GM23338 (cell line): ENCODE data around the gene OPN4. TPM values are rescaled to one million over a fixed set of nuclear protein-coding genes. Genes with fewer than 3 reads are reported as not detected.

Experiments used
- ATAC-seq: fragments of 200-7000 bp; cut with Tn5 transposase; 3 replicates; pipeline ENCODE4 v1.9.1; 2020
- DNase-seq: peaks from one replicate; pipeline ENCODE4 v3.0.0-alpha.2; 2015; ENCODE audit warnings: low spot score
- H2AFZ ChIP-seq: fragments of 200-600 bp; sonication (generic); 2 replicates; pipeline ENCODE4 v1.8.0; 2016; ENCODE audit warnings: antibody characterized with exemption, mild to moderate bottlenecking, moderate library complexity
- H3F3A ChIP-seq: fragments of 200-600 bp; sonication (generic); replicated peaks from 2 replicates; pipeline ENCODE4 v1.8.0; 2017; ENCODE audit warnings: antibody characterized with exemption, mixed run types, low read depth
- H3K27ac ChIP-seq: fragments of 200-600 bp; sonication (generic); 2 replicates; pipeline ENCODE4 v1.6.1; 2016; ENCODE audit warnings: low read depth
- H3K27me3 ChIP-seq: fragments of 200-600 bp; sonication (generic); 2 replicates; pipeline ENCODE4 v1.8.0; 2016; ENCODE audit warnings: mild to moderate bottlenecking, mixed run types, moderate library complexity; ENCODE audit not compliant: insufficient read depth
- H3K36me3 ChIP-seq: fragments of 200-600 bp; sonication (generic); 2 replicates; pipeline ENCODE4 v1.8.0; 2016; ENCODE audit warnings: mild to moderate bottlenecking; ENCODE audit not compliant: insufficient read depth
- H3K4me1 ChIP-seq: fragments of 200-600 bp; sonication (generic); 2 replicates; pipeline ENCODE4 v1.8.0; 2016; ENCODE audit warnings: mild to moderate bottlenecking, moderate library complexity; ENCODE audit not compliant: insufficient read depth
- H3K4me2 ChIP-seq: fragments of 200-600 bp; sonication (generic); 2 replicates; pipeline ENCODE4 v1.7.1; 2017; ENCODE audit warnings: mixed run types
- H3K4me3 ChIP-seq: fragments of 200-600 bp; sonication (generic); 2 replicates; pipeline ENCODE4 v1.6.1; 2016; ENCODE audit warnings: mixed run types
- H3K79me2 ChIP-seq: fragments of 200-600 bp; sonication (generic); replicated peaks from 2 replicates; pipeline ENCODE4 v1.8.0; 2017; ENCODE audit warnings: mild to moderate bottlenecking; ENCODE audit not compliant: insufficient read depth
- H3K9me2 ChIP-seq: fragments of 200-600 bp; sonication (generic); 2 replicates; pipeline ENCODE4 v1.8.0; 2017; ENCODE audit not compliant: insufficient read depth
- H4K20me1 ChIP-seq: fragments of 200-600 bp; sonication (generic); replicated peaks from 2 replicates; pipeline ENCODE4 v1.8.0; 2017; ENCODE audit warnings: mild to moderate bottlenecking; ENCODE audit not compliant: insufficient read depth
- H3K27ac Mint-ChIP-seq: 2 replicates; pipeline ENCODE4 v1.8.0; 2020; ENCODE audit warnings: inconsistent platforms, mild to moderate bottlenecking, moderate library complexity, mixed read lengths
- H3K27me3 Mint-ChIP-seq: 3 replicates; pipeline ENCODE4 v1.8.0; 2022; ENCODE audit warnings: low read depth, mild to moderate bottlenecking, moderate library complexity, mixed read lengths, inconsistent platforms; ENCODE audit not compliant: insufficient read depth, poor library complexity
- H3K36me3 Mint-ChIP-seq: 3 replicates; pipeline ENCODE4 v1.8.0; 2021; ENCODE audit warnings: low read depth, mild to moderate bottlenecking, inconsistent platforms, moderate library complexity, mixed read lengths
- H3K4me1 Mint-ChIP-seq: 3 replicates; pipeline ENCODE4 v1.8.0; 2020; ENCODE audit warnings: mild to moderate bottlenecking, inconsistent platforms, mixed read lengths
- H3K4me3 Mint-ChIP-seq: 3 replicates; pipeline ENCODE4 v1.8.0; 2021; ENCODE audit warnings: moderate library complexity, mild to moderate bottlenecking, inconsistent platforms, mixed read lengths
- H3K9me3 Mint-ChIP-seq: 3 replicates; pipeline ENCODE4 v1.8.0; 2020; ENCODE audit warnings: moderate library complexity, mild to moderate bottlenecking, inconsistent platforms, mixed read lengths
- ETS1 ChIP-seq: IDR thresholded peaks from 2 replicates; pipeline ENCODE4 v1.6.1; 2016; ENCODE audit warnings: antibody characterized with exemption
- EZH2 ChIP-seq: fragments of 200-600 bp; sonication (generic); IDR thresholded peaks from one replicate; pipeline ENCODE4 v1.8.0; 2017; ENCODE audit warnings: antibody characterized with exemption, mild to moderate bottlenecking, low read depth; ENCODE audit not compliant: unreplicated experiment
- EZH2phosphoT487 ChIP-seq: fragments of 200-600 bp; sonication (generic); IDR thresholded peaks from one replicate; pipeline ENCODE4 v1.8.1; 2018; ENCODE audit warnings: antibody characterized with exemption; ENCODE audit not compliant: unreplicated experiment
- JUNB ChIP-seq: IDR thresholded peaks from one replicate; pipeline ENCODE4 v1.6.1; 2016; ENCODE audit warnings: antibody characterized with exemption; ENCODE audit not compliant: unreplicated experiment
- NANOG ChIP-seq: IDR thresholded peaks from 2 replicates; pipeline ENCODE4 v1.6.1; 2016; ENCODE audit warnings: antibody characterized with exemption, borderline replicate concordance
- REST ChIP-seq: IDR thresholded peaks from one replicate; pipeline ENCODE4 v1.6.1; 2018; ENCODE audit warnings: antibody characterized with exemption; ENCODE audit not compliant: unreplicated experiment
- ZNF114 ChIP-seq: fragments of 250-450 bp; sonication (Bioruptor Pico); IDR thresholded peaks from 2 replicates; pipeline ENCODE4 v1.5.0; 2020; ENCODE audit warnings: mild to moderate bottlenecking, moderate library complexity
- ZNF331 ChIP-seq: fragments of 250-450 bp; sonication (Bioruptor Pico); IDR thresholded peaks from 2 replicates; pipeline ENCODE4 v1.5.0; 2020; ENCODE audit warnings: low read depth, mild to moderate bottlenecking, moderate library complexity
- ZNF462 ChIP-seq: fragments of 250-450 bp; sonication (Bioruptor Pico); IDR thresholded peaks from 2 replicates; pipeline ENCODE4 v1.5.0; 2020; ENCODE audit warnings: mild to moderate bottlenecking, moderate library complexity
- polyA plus RNA-seq: library from polyadenylated mRNA; unstranded; fragments of >200 nt; fragmentation: Nextera tagmentation; extraction: Ambion mirVana; gene quantifications from 2 replicates; pipeline ENCODE4 v1.2.1, GENCODE V29; 2016
- total RNA-seq: library from RNA; depleted of rRNA; stranded (reverse); fragments of >200 nt; shearing (Covaris generic); gene quantifications from 2 replicates; pipeline ENCODE4 v1.2.3, GENCODE V29; 2014

The OPN4 gene
- total and polyA plus RNA-seq, 2 experiments from 2014 or later: not detected

- TF ChIP-seq REST: no peak
- TF ChIP-seq ZNF114 (CRISPR knock-in tag): no peak
- TF ChIP-seq ETS1: no peak
- TF ChIP-seq ZNF331: no peak
- TF ChIP-seq EZH2: no peak
- TF ChIP-seq NANOG: no peak
- TF ChIP-seq JUNB: no peak
Measured at GRCh38 chr10:86659721-86660453, 5.5 kb downstream of the OPN4 start (continued).

- no peaks in the 10 kb centered on the region; the same call in 2 of the 3 replicates for H3K36me3 Mint-ChIP-seq
- no peak overlapping the region for H3K4me3 Mint-ChIP-seq
- no peak overlapping the region for H3K27ac Mint-ChIP-seq
- H3K4me1 Mint-ChIP-seq: peaks cover 10% of the 10 kb centered on the region
- H3K27ac ChIP-seq: no peak overlapping the region
- H2AFZ ChIP-seq: no peak overlapping the region
- no peak for ATAC-seq
- no peaks in the 10 kb centered on the region for H3K4me1 ChIP-seq
- no peaks in the 10 kb centered on the region for H3K9me3 Mint-ChIP-seq
- no peaks in the 10 kb centered on the region for H3K9me2 ChIP-seq
- no peak overlapping the region for H3K4me2 ChIP-seq
- no peaks in the 10 kb centered on the region for H4K20me1 ChIP-seq
- no peaks in the 10 kb centered on the region for H3F3A ChIP-seq
- DNase-seq: no peak
- H3K79me2 ChIP-seq: no peaks in the 10 kb centered on the region
- no peak overlapping the region for H3K4me3 ChIP-seq
- no peaks in the 10 kb centered on the region for H3K36me3 ChIP-seq
- H3K27me3 Mint-ChIP-seq: peaks cover 10% of the 10 kb centered on the region
- no peaks in the 10 kb centered on the region for H3K27me3 ChIP-seq
- TF ChIP-seq EZH2phosphoT487: no peak
- TF ChIP-seq ETS1: no peak
- TF ChIP-seq ZNF114 (CRISPR knock-in tag): no peak
- TF ChIP-seq ZNF462 (CRISPR knock-in tag): no peak
- no peak for TF ChIP-seq ZNF331
Measured at GRCh38 chr10:86661161-86662025, 7.0 kb downstream of the OPN4 start.
